Motor neuron (in vitro differentiated cells): ENCODE data around the gene TMEM117. TPM values are rescaled to one million over a fixed set of nuclear protein-coding genes. Genes with fewer than 3 reads are reported as not detected.
A peak's percentile ranks its signal among the peaks of the same experiment; 100 is the strongest.

ENCODE experiments used
- ATAC-seq, 8 experiments: fragments of 200-7000 bp; cut with Tn5 transposase; replicated peaks in 6 of 8; 2 replicates each; pipeline ENCODE4 v1.8.0; 2021; ENCODE audit warnings: mild to moderate bottlenecking in 8 of 8, moderate library complexity in 8 of 8
- H3K27ac ChIP-seq, 2 donors: fragments of 250-450 bp; sonication (Bioruptor Pico); 2 replicates each; pipeline ENCODE4 v1.9.0; 2021; ENCODE audit warnings: antibody characterized with exemption in 2 of 2, mild to moderate bottlenecking in 2 of 2, moderate library complexity in 1 of 2
- H3K4me1 ChIP-seq, 2 donors: fragments of 250-450 bp; sonication (Bioruptor Pico); replicated peaks in 1 of 2; 2 replicates each; pipeline ENCODE4 v1.6.1; 2021; ENCODE audit warnings: antibody characterized with exemption in 2 of 2, mild to moderate bottlenecking in 2 of 2, moderate library complexity in 1 of 2
- H3K4me3 ChIP-seq, 5 donors: fragments of 250-450 bp; sonication (Bioruptor Pico); 2 replicates each; pipeline ENCODE4 v1.9.0; 2021; ENCODE audit warnings: antibody characterized with exemption in 5 of 5, mild to moderate bottlenecking in 5 of 5, moderate library complexity in 4 of 5
- WGBS, 10 experiments: fragments of 450-650 bp; shearing (Covaris generic); methylation state at CpG; one replicate each; pipeline ENCODE4 v1.0.0; 2022; 5-methylcytosine and 5-hydroxymethylcytosine counted together
- in situ Hi-C, 9 experiments: fragments of 400-800 bp; cut with MboI; loops; one replicate each; pipeline ENCODE4 v1.15.0; 2021; ENCODE audit warnings: low sequenced_read_pairs in 9 of 9, low pct_unique_long_range_greater_than_20kb in 2 of 9; ENCODE audit not compliant: unreplicated experiment in 9 of 9
- total RNA-seq, 8 experiments: library from RNA; unstranded; fragments of 300-600 nt; gene quantifications; 2 replicates each; pipeline versions ENCODE4 v1.2.3 to v1.2.4, GENCODE V29; 2022

TMEM117 gene
- total RNA-seq, 8 experiments from 2014 or later = 3.1 to 13.2 (median 7.0) TPM

GRCh38 chr12:43957732-43958372, 122.0 kb downstream of the TMEM117 start:
- ATAC-seq = peak in 7 of 8 experiments; percentile 51 to 99 (median 71)
- Histone ChIP-seq H3K4me1 (no peaks in the 10 kb centered on the region), H3K4me3 (no peak overlapping the region), H3K27ac (no peak overlapping the region)
- WGBS, 10 experiments = 0 to 55% (median 46%) methylated on average over 1 to 2 of the region's 2 CpGs; no CpG with 5 or more reads in 2 of the 10 experiments
- in situ Hi-C loops = loop anchor here in 3 of 9 experiments (25.0 kb wide), 1 partner anchor 979 kb away; no protein-coding TSS in a partner anchor

- WGBS, 10 experiments = 75 to 100% (median 83%) methylated on average over 1 to 2 of the region's 2 CpGs; no CpG with 5 or more reads in 5 of the 10 experiments
- Histone ChIP-seq H3K4me1 (no peaks in the 10 kb centered on the region), H3K27ac (no peak overlapping the region), H3K4me3 (no peak overlapping the region)
- in situ Hi-C loops = loop anchor here in 3 of 9 experiments (25.0 kb wide), 1 partner anchor 973 kb away; no protein-coding TSS in a partner anchor
- peak in 5 of 8 experiments; percentile 39 to 67 (median 52) for ATAC-seq
Observed at GRCh38 chr12:43964033-43964432, 128.2 kb downstream of the TMEM117 start.

- H3K4me1 ChIP-seq = no peaks in the 10 kb centered on the region
Observed at GRCh38 chr12:43964961-43965360, 129.1 kb downstream of the TMEM117 start.

GRCh38 chr12:43965899-43966298, 130.0 kb downstream of the TMEM117 start:
- in situ Hi-C loops = loop anchor here in 3 of 9 experiments (25.0 kb wide), 1 partner anchor 971 kb away; no protein-coding TSS in a partner anchor
- no peak for ATAC-seq
- Histone ChIP-seq H3K4me3 (no peak overlapping the region), H3K4me1 (no peaks in the 10 kb centered on the region), H3K27ac (no peak overlapping the region)
- WGBS, 10 experiments = 20 to 97% (median 76%) methylated on average over 1 to 3 of the region's 3 CpGs

More at GRCh38 chr12:43964961-43965360, 129.1 kb downstream of the TMEM117 start:
- in situ Hi-C loops = loop anchor here in 3 of 9 experiments (25.0 kb wide), 1 partner anchor 972 kb away; no protein-coding TSS in a partner anchor
- Histone ChIP-seq H3K27ac (no peak overlapping the region), H3K4me3 (no peak overlapping the region)
- peak in 6 of 8 experiments; percentile 33 to 95 (median 68) for ATAC-seq
- 38 to 81% (median 68%) methylated on average over 1 to 3 of the region's 3 CpGs for WGBS, 10 experiments

DNA sequence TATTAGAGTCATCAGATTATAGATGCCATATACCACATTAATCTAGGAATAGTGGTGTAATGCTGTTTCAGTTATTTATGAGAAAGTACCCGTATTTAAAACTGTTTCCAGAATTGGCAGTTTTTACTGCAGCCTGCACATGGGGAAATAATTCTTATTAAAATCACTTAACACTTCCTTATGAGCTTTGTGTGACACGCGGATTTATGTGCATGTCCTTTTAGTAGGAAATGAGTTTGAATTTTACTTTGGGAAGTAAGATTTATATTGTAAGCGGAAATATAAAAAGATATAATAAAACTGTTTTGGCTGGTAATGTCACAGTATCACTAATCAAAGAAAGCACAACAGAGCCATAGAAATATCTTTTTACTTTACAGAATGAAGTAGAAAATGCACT, 132.9 kb downstream of the TMEM117 start:
- Histone ChIP-seq H3K4me3 (no peak overlapping the region), H3K4me1 (no peaks in the 10 kb centered on the region), H3K27ac (no peak overlapping the region)
- in situ Hi-C loops = loop anchor here in 3 of 9 experiments (25.0 kb wide), 1 partner anchor 969 kb away; no protein-coding TSS in a partner anchor
- ATAC-seq = peak in 2 of 8 experiments; percentile 27 to 45
- 0 to 100% (median 88%) methylated on average over 1 to 4 of the region's 4 CpGs for WGBS, 10 experiments

DNA sequence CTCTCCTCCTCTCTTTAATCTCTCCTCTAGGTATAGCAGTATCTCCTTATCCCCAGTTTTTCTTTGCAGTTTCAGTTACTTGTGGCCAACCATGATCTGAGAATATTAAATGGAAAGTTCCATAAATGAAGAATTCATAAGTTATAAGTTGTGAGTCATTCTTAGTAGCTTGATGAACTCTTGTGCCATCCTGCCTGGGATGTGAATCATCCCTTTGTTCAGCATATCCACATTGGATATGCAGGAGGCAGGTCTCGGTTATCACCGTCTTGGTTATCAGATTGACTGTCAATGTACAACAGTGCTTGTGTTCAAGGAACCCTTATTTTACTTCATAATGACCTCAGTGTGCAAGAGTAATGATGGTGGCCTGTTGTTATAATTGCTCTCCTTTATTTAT, 134.0 kb downstream of the TMEM117 start:
- ATAC-seq = peak in 2 of 8 experiments; percentile 58 to 72
- in situ Hi-C loops = loop anchor here in 3 of 9 experiments (25.0 kb wide), 1 partner anchor 967 kb away; no protein-coding TSS in a partner anchor
- Histone ChIP-seq H3K4me3 (no peak overlapping the region), H3K4me1 (no peaks in the 10 kb centered on the region), H3K27ac (no peak overlapping the region)
- 9 to 100% (median 25%) methylated on average over 2 of the region's 2 CpGs; no CpG with 5 or more reads in 7 of the 10 experiments for WGBS, 10 experiments

DNA sequence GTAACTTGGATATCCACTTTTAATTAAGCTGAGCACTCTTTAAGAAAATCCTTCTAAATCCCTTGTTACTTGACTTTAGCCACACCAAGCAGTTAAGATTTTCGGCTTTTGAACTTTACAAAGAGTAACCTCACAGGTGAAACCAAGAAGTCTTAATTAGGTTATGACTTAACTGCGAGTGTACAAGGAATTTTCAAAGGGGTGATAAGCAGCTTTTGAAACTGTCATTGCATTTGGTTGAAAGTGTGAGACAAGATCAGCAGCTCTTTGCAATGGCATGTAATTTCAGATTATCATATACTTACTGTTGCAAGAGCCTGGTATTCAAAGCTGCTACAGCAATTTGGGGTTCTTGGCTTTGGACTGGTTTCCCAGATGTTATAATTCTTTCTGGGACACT, 137.5 kb downstream of the TMEM117 start:
- 75 to 100% (median 92%) methylated on average over 1 to 2 of the region's 2 CpGs; no CpG with 5 or more reads in 1 of the 10 experiments for WGBS, 10 experiments
- no peaks in the 10 kb centered on the region for H3K4me1 ChIP-seq
- H3K27ac ChIP-seq = no peak overlapping the region
- in situ Hi-C loops = loop anchor here in 3 of 9 experiments (25.0 kb wide), 1 partner anchor 964 kb away; no protein-coding TSS in a partner anchor
- ATAC-seq = no peak
- H3K4me3 ChIP-seq = no peak overlapping the region

GRCh38 chr12:43973993-43974392, 138.1 kb downstream of the TMEM117 start:
- no peak overlapping the region for H3K4me3 ChIP-seq
- in situ Hi-C loops = loop anchor here in 3 of 9 experiments (25.0 kb wide), 1 partner anchor 963 kb away; no protein-coding TSS in a partner anchor
- WGBS, 10 experiments = 9 to 100% (median 70%) methylated on average over 1 of the region's 1 CpG
- no peaks in the 10 kb centered on the region for H3K4me1 ChIP-seq
- ATAC-seq = no peak
- no peak overlapping the region for H3K27ac ChIP-seq

DNA sequence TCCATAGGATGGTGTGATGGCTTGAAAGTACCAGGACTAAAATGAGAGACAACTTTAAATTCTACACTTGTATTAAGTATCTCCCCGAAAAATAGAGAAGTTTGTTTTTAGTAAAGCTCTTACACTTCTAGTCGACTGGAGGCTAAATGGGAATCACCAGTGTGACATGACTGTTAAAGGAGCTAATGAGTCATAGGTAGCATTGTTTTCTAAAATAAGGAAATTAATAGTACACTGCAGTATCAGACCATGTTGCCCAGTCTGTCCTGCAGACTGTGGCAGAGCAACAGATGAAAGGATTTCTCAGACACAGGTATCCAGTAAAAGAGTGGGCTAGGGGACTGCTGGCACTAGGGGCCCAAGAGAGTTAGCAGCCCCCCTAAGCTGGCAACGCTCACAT, 140.1 kb downstream of the TMEM117 start:
- Histone ChIP-seq H3K27ac (no peak overlapping the region), H3K4me3 (no peak overlapping the region), H3K4me1 (no peaks in the 10 kb centered on the region)
- ATAC-seq = no peak
- 67 to 100% (median 79%) methylated on average over 1 to 3 of the region's 3 CpGs for WGBS, 10 experiments
- in situ Hi-C loops = no loop called here

GRCh38 chr12:43978556-43978955, 142.7 kb downstream of the TMEM117 start:
- ATAC-seq = no peak
- Histone ChIP-seq H3K4me3 (no peak overlapping the region), H3K4me1 (no peaks in the 10 kb centered on the region), H3K27ac (no peak overlapping the region)
- in situ Hi-C loops = no loop called here
- WGBS, 10 experiments = 85 to 100% (median 92%) methylated on average over 1 to 2 of the region's 2 CpGs; no CpG with 5 or more reads in 3 of the 10 experiments

GRCh38 chr12:43979450-43979849, 143.6 kb downstream of the TMEM117 start:
- no peaks in the 10 kb centered on the region for H3K4me1 ChIP-seq
- no peak overlapping the region for H3K4me3 ChIP-seq
- in situ Hi-C loops = no loop called here
- WGBS, 10 experiments = 60 to 100% (median 65%) methylated on average over 1 to 3 of the region's 3 CpGs; no CpG with 5 or more reads in 4 of the 10 experiments
- no peak for ATAC-seq
- no peak overlapping the region for H3K27ac ChIP-seq

GRCh38 chr12:43980627-43981191, 144.8 kb downstream of the TMEM117 start:
- no peak for ATAC-seq

DNA sequence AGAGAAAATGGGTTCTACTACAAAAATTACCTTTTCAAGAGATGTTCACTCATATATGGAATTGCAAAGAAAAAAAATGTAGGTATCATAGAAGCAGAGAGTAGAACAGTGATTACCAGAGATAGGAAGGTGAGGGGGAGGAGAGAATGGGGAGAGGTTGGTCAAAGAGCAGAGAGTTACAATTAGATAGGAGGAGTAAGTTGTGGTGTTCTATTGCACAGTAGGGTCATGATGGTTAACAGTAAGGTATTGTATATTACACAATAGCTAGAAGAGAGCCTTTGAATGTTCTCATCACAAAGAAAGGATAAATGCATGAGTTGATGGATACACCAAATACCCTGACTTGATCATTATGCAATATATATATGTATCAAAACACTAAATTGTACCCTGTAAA, 145.8 kb downstream of the TMEM117 start:
- ATAC-seq = no peak
- Histone ChIP-seq H3K27ac (no peak overlapping the region), H3K4me3 (no peak overlapping the region), H3K4me1 (no peaks in the 10 kb centered on the region)
- in situ Hi-C loops = no loop called here

More at GRCh38 chr12:43980627-43981191, 144.8 kb downstream of the TMEM117 start:
- in situ Hi-C loops = no loop called here
- Histone ChIP-seq H3K27ac (no peak overlapping the region), H3K4me1 (no peaks in the 10 kb centered on the region), H3K4me3 (no peak overlapping the region)
- 93 to 100% (median 100%) methylated on average over 1 to 5 of the region's 6 CpGs; no CpG with 5 or more reads in 1 of the 10 experiments for WGBS, 10 experiments
